Transverse colon (tissue), 4 donors: Measurements from ENCODE around the gene KCTD20. TPM values are rescaled to one million over a fixed set of nuclear protein-coding genes. Genes with fewer than 3 reads are reported as not detected.
A peak's percentile ranks its signal among the peaks of the same experiment; 100 is the strongest.

ENCODE experiments used
- DNase-seq: peaks from one replicate; pipeline ENCODE4 v3.0.0-alpha.2; 2019
- H3K27ac ChIP-seq, 4 donors: fragments of 200-600 bp; sonication (generic); 2 replicates each; pipeline ENCODE4 v1.5.1; 2016 to 2018; ENCODE audit warnings: inconsistent platforms in 4 of 4
- H3K27me3 ChIP-seq: fragments of 200-600 bp; sonication (generic); 2 replicates; pipeline ENCODE4 v1.5.1; 2017; ENCODE audit warnings: inconsistent platforms
- H3K36me3 ChIP-seq, 4 donors: fragments of 200-600 bp; sonication (generic); 2 replicates each; pipeline ENCODE4 v1.5.1; 2017 to 2019; ENCODE audit warnings: inconsistent platforms in 4 of 4
- H3K4me1 ChIP-seq, 4 donors: fragments of 200-600 bp; sonication (generic); 2 replicates each; pipeline ENCODE4 v1.5.1; 2017 to 2020; ENCODE audit warnings: inconsistent platforms in 4 of 4
- H3K4me3 ChIP-seq, 4 donors: fragments of 200-600 bp; sonication (generic); 1 replicate in 1 of 4; 2 replicates in 3 of 4; pipeline versions ENCODE4 v1.5.1 to v1.6.1; 2017 to 2019; ENCODE audit warnings: inconsistent platforms in 4 of 4
- H3K9me3 ChIP-seq, 2 donors: fragments of 200-600 bp; sonication (generic); 2 replicates each; pipeline ENCODE4 v1.5.1; 2017 to 2019; ENCODE audit warnings: inconsistent platforms in 2 of 2
- EP300 ChIP-seq: sonication (generic); formaldehyde crosslinking; IDR thresholded peaks from one replicate; pipeline ENCODE4 v1.6.1; 2017; ENCODE audit warnings: antibody characterized with exemption, low read depth
- POLR2A ChIP-seq: fragments of 450-650 bp; IDR thresholded peaks from one replicate; pipeline ENCODE4 v1.6.1; 2016; ENCODE audit warnings: antibody characterized with exemption, mild to moderate bottlenecking, moderate library complexity
- POLR2AphosphoS5 ChIP-seq, 3 donors: sonication (generic); formaldehyde crosslinking; IDR thresholded peaks; one replicate each; pipeline ENCODE4 v1.6.1; 2016; ENCODE audit warnings: antibody characterized with exemption in 3 of 3
- WGBS, 2 donors: methylation state at CpG; one replicate each; pipeline ENCODE4 v1.1.5; 2018; ENCODE audit warnings: low coverage in 1 of 2; 5-methylcytosine and 5-hydroxymethylcytosine counted together
- in situ Hi-C, 4 donors: fragments of 200-750 bp; cut with MboI; loops; one replicate each; pipeline versions ENCODE4 v1.15.0 to v1.15.1; 2017; ENCODE audit warnings: low sequenced_read_pairs in 3 of 4, low pct_ligation_motif_present in 1 of 4, low pct_unique_long_range_greater_than_20kb in 1 of 4
- intact Hi-C: fragments of 100-400 bp; cut with DNase I; formaldehyde crosslinking; loops from one replicate; pipeline ENCODE4 v1.15.1; 2023; ENCODE audit warnings: low total_unique reads
- total RNA-seq, 4 donors: library from RNA; depleted of rRNA; stranded (reverse); fragments of >200 nt; gene quantifications; one replicate each; pipeline ENCODE4 v1.1.0, GENCODE V29; 2016
- TF ChIP-seq, protein P1 (sequence below), 5 experiments: fragments of 200-600 bp in 3 of 5; fragments of 450-650 bp in 2 of 5; sonication (generic) in 3 of 5; IDR thresholded peaks; 1 replicate in 2 of 5; 2 replicates in 3 of 5; pipeline ENCODE4 v1.5.1; 2016 to 2017; ENCODE audit warnings: antibody characterized with exemption in 5 of 5, inconsistent platforms in 3 of 5, mild to moderate bottlenecking in 2 of 5, moderate library complexity in 1 of 5

KCTD20 gene
- total RNA-seq, 4 donors from 2014 or later = 23.2 to 61.9 (median 29.9) TPM

DNA sequence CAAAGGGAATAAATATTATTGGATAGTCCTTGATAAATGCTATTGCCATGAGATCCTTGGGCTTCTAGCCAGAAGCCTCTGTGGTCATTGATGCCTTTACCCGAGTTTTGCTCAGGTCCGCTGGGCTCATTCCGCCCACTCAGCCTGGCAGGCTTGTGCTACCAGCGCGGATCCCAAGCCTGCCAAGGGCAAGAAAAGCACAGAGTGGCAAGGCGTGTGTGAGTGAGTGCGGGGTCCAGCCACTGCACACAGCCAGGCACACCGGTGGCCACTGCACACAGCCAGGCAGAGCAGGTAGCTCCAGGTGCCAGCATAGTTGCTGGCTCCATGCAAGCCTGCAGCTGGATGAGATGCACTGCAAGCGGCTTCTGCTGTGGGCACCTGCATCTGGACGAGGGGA is 65.7 kb downstream of the KCTD20 start:
- H3K27ac ChIP-seq = peak overlapping the region in 2 of 4 donors; percentile 11 to 69
- TF ChIP-seq, protein P1, sequence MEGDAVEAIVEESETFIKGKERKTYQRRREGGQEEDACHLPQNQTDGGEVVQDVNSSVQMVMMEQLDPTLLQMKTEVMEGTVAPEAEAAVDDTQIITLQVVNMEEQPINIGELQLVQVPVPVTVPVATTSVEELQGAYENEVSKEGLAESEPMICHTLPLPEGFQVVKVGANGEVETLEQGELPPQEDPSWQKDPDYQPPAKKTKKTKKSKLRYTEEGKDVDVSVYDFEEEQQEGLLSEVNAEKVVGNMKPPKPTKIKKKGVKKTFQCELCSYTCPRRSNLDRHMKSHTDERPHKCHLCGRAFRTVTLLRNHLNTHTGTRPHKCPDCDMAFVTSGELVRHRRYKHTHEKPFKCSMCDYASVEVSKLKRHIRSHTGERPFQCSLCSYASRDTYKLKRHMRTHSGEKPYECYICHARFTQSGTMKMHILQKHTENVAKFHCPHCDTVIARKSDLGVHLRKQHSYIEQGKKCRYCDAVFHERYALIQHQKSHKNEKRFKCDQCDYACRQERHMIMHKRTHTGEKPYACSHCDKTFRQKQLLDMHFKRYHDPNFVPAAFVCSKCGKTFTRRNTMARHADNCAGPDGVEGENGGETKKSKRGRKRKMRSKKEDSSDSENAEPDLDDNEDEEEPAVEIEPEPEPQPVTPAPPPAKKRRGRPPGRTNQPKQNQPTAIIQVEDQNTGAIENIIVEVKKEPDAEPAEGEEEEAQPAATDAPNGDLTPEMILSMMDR (IDR thresholded peaks at IDR 0.05) = no peak

DNA sequence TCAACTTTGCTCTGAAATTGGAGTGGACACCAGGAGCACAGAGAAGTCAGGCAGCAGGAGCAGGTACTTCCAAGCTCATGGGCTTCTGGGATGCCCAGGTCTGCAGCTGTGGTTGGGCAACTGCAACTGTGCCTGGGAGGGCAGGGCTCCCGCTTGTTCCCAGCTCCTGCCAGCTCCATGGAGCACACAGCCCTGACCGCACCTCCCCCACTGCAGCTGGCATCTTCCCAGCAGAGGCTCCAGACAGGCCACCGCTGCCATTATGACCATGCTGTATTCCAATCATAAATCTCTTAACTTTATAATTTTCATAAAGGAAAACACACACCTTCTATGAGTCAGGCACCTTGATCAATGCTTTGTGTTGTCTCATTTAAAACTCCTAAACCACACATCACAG is 67.6 kb downstream of the KCTD20 start:
- H3K9me3 ChIP-seq = no peaks in the 10 kb centered on the region
- TF ChIP-seq POLR2AphosphoS5 (IDR thresholded peaks at IDR 0.05) (peak in 1 of 3 donors; percentile 55), POLR2A (no peak)
- intact Hi-C loops (no loop called here), in situ Hi-C loops (no loop called here)
- peak; percentile 95 for DNase-seq
- no peak overlapping the region for H3K4me3 ChIP-seq
- peaks cover 0 to 12% (median 0%) of the 10 kb centered on the region in 4 donors for H3K36me3 ChIP-seq
- H3K27ac ChIP-seq = peak overlapping the region; percentile 74 to 81 (median 77)
- WGBS, 2 donors = 50% methylated on average over 3 of the region's 3 CpGs; no CpG with 5 or more reads in 1 of the 2 donors
- peaks cover 3 to 82% (median 43%) of the 10 kb centered on the region in 4 donors for H3K4me1 ChIP-seq
- no peaks in the 10 kb centered on the region for H3K27me3 ChIP-seq

More for the DNA sequence above, 65.7 kb downstream of the KCTD20 start:
- H3K36me3 ChIP-seq = peaks cover 0 to 12% (median 0%) of the 10 kb centered on the region in 4 donors
- in situ Hi-C loops (no loop called here), intact Hi-C loops (no loop called here)
- no peak for DNase-seq
- no peaks in the 10 kb centered on the region for H3K9me3 ChIP-seq
- H3K4me1 ChIP-seq = peaks cover 0 to 87% (median 45%) of the 10 kb centered on the region in 4 donors
- no peaks in the 10 kb centered on the region for H3K27me3 ChIP-seq
- H3K4me3 ChIP-seq = no peak overlapping the region
- 92% methylated on average over 10 of the region's 10 CpGs; no CpG with 5 or more reads in 1 of the 2 donors for WGBS, 2 donors

GRCh38 chr6:36514554-36515456 is 72.0 kb downstream of the KCTD20 start:
- intact Hi-C loops = no loop called here
- Histone ChIP-seq H3K4me3 (no peak overlapping the region), H3K36me3 (peaks cover 0 to 6% (median 3%) of the 10 kb centered on the region in 4 donors), H3K9me3 (no peaks in the 10 kb centered on the region), H3K4me1 (peaks cover 3 to 64% (median 40%) of the 10 kb centered on the region in 4 donors), H3K27me3 (no peaks in the 10 kb centered on the region), H3K27ac (peak overlapping the region; percentile 70 to 79 (median 76))
- in situ Hi-C loops = no loop called here
- TF ChIP-seq, protein P1 (IDR thresholded peaks at IDR 0.05) = no peak
- no peak for TF ChIP-seq POLR2A
- no peak for TF ChIP-seq POLR2AphosphoS5 (IDR thresholded peaks at IDR 0.05)
- TF ChIP-seq EP300 = no peak
- DNase-seq = peak; percentile 70
- 53 to 71% methylated on average over 7 to 8 of the region's 8 CpGs for WGBS, 2 donors

DNA sequence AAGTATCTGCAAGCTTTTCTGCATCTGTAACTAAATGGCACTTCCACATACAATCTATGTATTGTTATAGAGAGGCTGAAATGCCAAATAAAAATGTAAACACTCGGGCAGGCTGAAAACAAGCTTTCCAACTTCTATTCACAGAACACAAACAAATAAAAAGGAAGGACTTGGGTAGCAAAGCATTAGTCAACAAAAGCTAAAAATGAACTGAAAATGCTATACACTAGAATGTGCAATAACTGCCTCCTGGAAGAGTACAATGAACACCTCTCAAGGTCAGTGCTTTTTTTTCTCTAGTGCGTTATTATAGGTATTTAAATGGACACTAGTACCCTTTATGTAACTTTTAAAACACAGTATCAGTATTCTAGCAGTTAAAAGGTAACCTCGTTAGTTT is 73.0 kb downstream of the KCTD20 start:
- no peak for DNase-seq
- no peaks in the 10 kb centered on the region for H3K9me3 ChIP-seq
- no peak overlapping the region for H3K4me3 ChIP-seq
- H3K27ac ChIP-seq = peak overlapping the region; percentile 70 to 79 (median 76)
- H3K27me3 ChIP-seq = no peaks in the 10 kb centered on the region
- 53 to 70% methylated on average over 3 of the region's 3 CpGs for WGBS, 2 donors
- TF ChIP-seq POLR2A = no peak
- TF ChIP-seq EP300 = no peak
- TF ChIP-seq POLR2AphosphoS5 (IDR thresholded peaks at IDR 0.05) = no peak
- TF ChIP-seq, protein P1 (IDR thresholded peaks at IDR 0.05) = no peak
- intact Hi-C loops = no loop called here
- peaks cover 3 to 55% (median 36%) of the 10 kb centered on the region in 4 donors for H3K4me1 ChIP-seq
- in situ Hi-C loops = no loop called here
- H3K36me3 ChIP-seq = peaks cover 0 to 17% (median 7%) of the 10 kb centered on the region in 4 donors
